ENCODE data around the gene ENPP3. TPM values are rescaled to one million over a fixed set of nuclear protein-coding genes. Genes with fewer than 3 reads are reported as not detected.

ENPP3 gene
- polyA plus RNA-seq, 1 of the 3 experiments (the other 2 are of a cell fraction): not detected

DNA sequence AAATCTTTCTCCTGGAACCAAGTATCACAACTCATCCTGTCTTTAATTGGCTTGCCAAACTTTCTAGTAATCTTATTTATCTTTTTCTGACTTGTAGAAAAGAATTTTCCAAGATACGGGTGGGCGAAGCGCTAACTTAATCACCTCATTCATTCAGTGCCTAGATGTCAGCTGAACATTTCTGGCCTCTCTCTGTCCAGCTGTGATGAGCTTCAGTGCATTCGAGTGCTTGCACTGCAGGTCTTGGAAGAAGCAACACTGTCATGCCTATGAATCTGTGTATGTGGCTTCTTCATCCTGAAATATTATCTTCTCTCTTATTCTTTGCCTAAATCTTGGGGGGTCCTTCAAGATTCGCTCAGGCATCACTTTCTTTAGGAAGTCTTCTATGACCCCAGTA, 154.4 kb downstream of the ENPP3 start:
- H3K9ac ChIP-seq: no peak overlapping the region
- H4K20me1 ChIP-seq (ENCODE audit: insufficient read depth): no peaks in the 10 kb centered on the region
- H3K36me3 ChIP-seq (replicated peaks in 1 of 2; ENCODE audit: control insufficient read depth in 1 of 2, insufficient read depth in 2 of 2, low read length in 1 of 2): no peaks in the 10 kb centered on the region
- H3K4me2 ChIP-seq: no peak overlapping the region
- ChIA-PET CTCF (no interaction called here), POLR2A (no interaction called here)
- H3K79me2 ChIP-seq (ENCODE audit: insufficient read depth): no peaks in the 10 kb centered on the region
- no peaks in the 10 kb centered on the region; the same call in 1 of the 2 replicates for H3K27me3 ChIP-seq (ENCODE audit: insufficient read depth)
- H2AFZ ChIP-seq (ENCODE audit: low read depth): no peak overlapping the region
- TF ChIP-seq CHD2 (IDR thresholded peaks at IDR 0.05; ENCODE audit: low read length, partially characterized antibody) (no peak), RAD21 (IDR thresholded peaks at IDR 0.05; ENCODE audit: low read length) (no peak), TAF1 (IDR thresholded peaks at IDR 0.05; ENCODE audit: borderline replicate concordance, low read depth, low read length) (no peak), EZH2phosphoT487 (IDR thresholded peaks at IDR 0.05; ENCODE audit: borderline replicate concordance, low read depth) (no peak), FOXJ3 (CRISPR knock-in tag; IDR thresholded peaks at IDR 0.05) (no peak)
- no peaks in the 10 kb centered on the region for H3K9me2 ChIP-seq
- H3K4me3 ChIP-seq (ENCODE audit: low read depth in 2 of 2, low read length in 1 of 2): no peak overlapping the region
- 6% methylated on average over 5 of the region's 5 CpGs for WGBS (ENCODE audit: low lambda C conversion rate)
- no peaks in the 10 kb centered on the region for H3F3A ChIP-seq (replicated peaks; ENCODE audit: insufficient read depth)
- no peak overlapping the region for H3K27ac ChIP-seq (ENCODE audit: low read depth in 2 of 2, low read length in 1 of 2)
- H3K4me1 ChIP-seq (ENCODE audit: control insufficient read depth in 1 of 2, insufficient read depth in 2 of 2, low read depth in 1 of 2, low read length in 1 of 2): no peaks in the 10 kb centered on the region; a peak in 1 of 4 replicates
- no peaks in the 10 kb centered on the region for H3K9me3 ChIP-seq
- DNase-seq: no peak

DNA sequence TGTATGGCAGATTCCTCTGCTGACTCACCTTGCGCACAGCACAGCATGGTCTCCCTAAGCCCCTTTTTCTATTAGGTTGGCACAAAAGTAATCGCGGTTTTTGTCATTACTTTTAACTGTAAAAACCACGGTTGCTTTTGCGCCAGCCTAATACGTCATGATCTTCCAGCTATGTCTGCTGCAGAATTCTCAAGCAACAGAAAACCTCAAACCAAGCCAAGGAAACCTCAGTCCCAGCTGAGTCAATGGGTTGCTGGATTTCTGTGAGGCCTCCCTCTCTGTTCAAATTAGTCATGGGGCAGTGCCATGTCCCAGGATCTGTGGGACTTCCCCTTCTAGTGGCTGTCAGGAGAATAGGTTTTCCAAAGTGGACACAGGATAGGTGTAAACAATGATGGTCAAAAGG, 155.0 kb downstream of the ENPP3 start:
- H3F3A ChIP-seq (replicated peaks; ENCODE audit: insufficient read depth): no peaks in the 10 kb centered on the region
- no peak overlapping the region for H3K4me2 ChIP-seq
- no peak overlapping the region for H3K4me3 ChIP-seq (ENCODE audit: low read depth in 2 of 2, low read length in 1 of 2)
- CTCF ChIA-PET: no interaction called here
- no peak overlapping the region for H2AFZ ChIP-seq (ENCODE audit: low read depth)
- no peaks in the 10 kb centered on the region for H3K79me2 ChIP-seq (ENCODE audit: insufficient read depth)
- TF ChIP-seq GATA2 (CRISPR knock-in tag; IDR thresholded peaks at IDR 0.05) (no peak), TCF12 (IDR thresholded peaks at IDR 0.05) (no peak), MEF2A (IDR thresholded peaks at IDR 0.05; ENCODE audit: borderline replicate concordance, low read depth) (no peak), EZH2phosphoT487 (IDR thresholded peaks at IDR 0.05; ENCODE audit: borderline replicate concordance, low read depth) (no peak), ELF1 (IDR thresholded peaks at IDR 0.05) (no peak), FOXM1 (IDR thresholded peaks at IDR 0.05; ENCODE audit: low read depth) (no peak), RXRA (IDR thresholded peaks at IDR 0.05; ENCODE audit: borderline replicate concordance, low read depth) (no peak), JUND (IDR thresholded peaks at IDR 0.05) (no peak), RFX5 (IDR thresholded peaks at IDR 0.05; ENCODE audit: low read length) (no peak), SIN3A (IDR thresholded peaks at IDR 0.05; ENCODE audit: borderline replicate concordance, low read depth, low read length) (no peak), GABPA (IDR thresholded peaks at IDR 0.05; ENCODE audit: low read depth) (no peak)
- TF ChIP-seq, protein P1, sequence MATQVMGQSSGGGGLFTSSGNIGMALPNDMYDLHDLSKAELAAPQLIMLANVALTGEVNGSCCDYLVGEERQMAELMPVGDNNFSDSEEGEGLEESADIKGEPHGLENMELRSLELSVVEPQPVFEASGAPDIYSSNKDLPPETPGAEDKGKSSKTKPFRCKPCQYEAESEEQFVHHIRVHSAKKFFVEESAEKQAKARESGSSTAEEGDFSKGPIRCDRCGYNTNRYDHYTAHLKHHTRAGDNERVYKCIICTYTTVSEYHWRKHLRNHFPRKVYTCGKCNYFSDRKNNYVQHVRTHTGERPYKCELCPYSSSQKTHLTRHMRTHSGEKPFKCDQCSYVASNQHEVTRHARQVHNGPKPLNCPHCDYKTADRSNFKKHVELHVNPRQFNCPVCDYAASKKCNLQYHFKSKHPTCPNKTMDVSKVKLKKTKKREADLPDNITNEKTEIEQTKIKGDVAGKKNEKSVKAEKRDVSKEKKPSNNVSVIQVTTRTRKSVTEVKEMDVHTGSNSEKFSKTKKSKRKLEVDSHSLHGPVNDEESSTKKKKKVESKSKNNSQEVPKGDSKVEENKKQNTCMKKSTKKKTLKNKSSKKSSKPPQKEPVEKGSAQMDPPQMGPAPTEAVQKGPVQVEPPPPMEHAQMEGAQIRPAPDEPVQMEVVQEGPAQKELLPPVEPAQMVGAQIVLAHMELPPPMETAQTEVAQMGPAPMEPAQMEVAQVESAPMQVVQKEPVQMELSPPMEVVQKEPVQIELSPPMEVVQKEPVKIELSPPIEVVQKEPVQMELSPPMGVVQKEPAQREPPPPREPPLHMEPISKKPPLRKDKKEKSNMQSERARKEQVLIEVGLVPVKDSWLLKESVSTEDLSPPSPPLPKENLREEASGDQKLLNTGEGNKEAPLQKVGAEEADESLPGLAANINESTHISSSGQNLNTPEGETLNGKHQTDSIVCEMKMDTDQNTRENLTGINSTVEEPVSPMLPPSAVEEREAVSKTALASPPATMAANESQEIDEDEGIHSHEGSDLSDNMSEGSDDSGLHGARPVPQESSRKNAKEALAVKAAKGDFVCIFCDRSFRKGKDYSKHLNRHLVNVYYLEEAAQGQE (IDR thresholded peaks at IDR 0.05; ENCODE audit: low read depth, low read length): no peak
- TF ChIP-seq, protein P2, sequence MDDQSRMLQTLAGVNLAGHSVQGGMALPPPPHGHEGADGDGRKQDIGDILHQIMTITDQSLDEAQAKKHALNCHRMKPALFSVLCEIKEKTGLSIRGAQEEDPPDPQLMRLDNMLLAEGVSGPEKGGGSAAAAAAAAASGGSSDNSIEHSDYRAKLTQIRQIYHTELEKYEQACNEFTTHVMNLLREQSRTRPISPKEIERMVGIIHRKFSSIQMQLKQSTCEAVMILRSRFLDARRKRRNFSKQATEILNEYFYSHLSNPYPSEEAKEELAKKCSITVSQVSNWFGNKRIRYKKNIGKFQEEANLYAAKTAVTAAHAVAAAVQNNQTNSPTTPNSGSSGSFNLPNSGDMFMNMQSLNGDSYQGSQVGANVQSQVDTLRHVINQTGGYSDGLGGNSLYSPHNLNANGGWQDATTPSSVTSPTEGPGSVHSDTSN (IDR thresholded peaks at IDR 0.05): no peak
- TF ChIP-seq, protein P3, sequence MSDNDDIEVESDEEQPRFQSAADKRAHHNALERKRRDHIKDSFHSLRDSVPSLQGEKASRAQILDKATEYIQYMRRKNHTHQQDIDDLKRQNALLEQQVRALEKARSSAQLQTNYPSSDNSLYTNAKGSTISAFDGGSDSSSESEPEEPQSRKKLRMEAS (IDR thresholded peaks at IDR 0.05; ENCODE audit: low read depth): no peak
- H3K36me3 ChIP-seq (replicated peaks in 1 of 2; ENCODE audit: control insufficient read depth in 1 of 2, insufficient read depth in 2 of 2, low read length in 1 of 2): no peaks in the 10 kb centered on the region
- DNase-seq: no peak
- no peak overlapping the region for H3K27ac ChIP-seq (ENCODE audit: low read depth in 2 of 2, low read length in 1 of 2)
- no peaks in the 10 kb centered on the region for H3K9me3 ChIP-seq
- H3K27me3 ChIP-seq (ENCODE audit: insufficient read depth): no peaks in the 10 kb centered on the region; the same call in 1 of the 2 replicates
- H3K4me1 ChIP-seq (ENCODE audit: control insufficient read depth in 1 of 2, insufficient read depth in 2 of 2, low read depth in 1 of 2, low read length in 1 of 2): no peaks in the 10 kb centered on the region; a peak in 1 of 4 replicates
- H4K20me1 ChIP-seq (ENCODE audit: insufficient read depth): no peaks in the 10 kb centered on the region
- H3K9ac ChIP-seq: no peak overlapping the region
- POLR2A ChIA-PET: no interaction called here
- WGBS (ENCODE audit: low lambda C conversion rate): 19% methylated on average over 6 of the region's 6 CpGs
- H3K9me2 ChIP-seq: no peaks in the 10 kb centered on the region
